ENCODE measurements around the gene DDX10.

DNA sequence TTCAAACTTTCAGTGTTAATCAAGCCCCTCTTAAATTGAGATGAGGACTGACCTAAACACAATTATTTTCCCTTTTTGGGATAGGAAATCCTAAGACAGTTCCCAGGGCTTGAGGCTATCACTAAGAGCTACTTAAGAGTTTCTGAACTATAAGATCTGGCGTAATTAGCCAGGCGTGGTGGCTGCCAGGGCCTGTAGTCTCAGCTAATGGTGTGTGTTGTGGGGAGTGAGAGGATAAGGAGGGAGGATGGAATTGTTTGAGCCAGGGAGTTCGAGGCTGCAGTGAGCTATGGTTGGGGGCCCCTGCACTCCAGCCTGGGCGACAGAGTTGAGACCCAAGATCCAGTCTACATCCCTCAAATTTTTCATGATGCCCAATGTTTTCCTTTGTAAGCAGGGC lies 47.8 kb upstream of the DDX10 start:
- TF ChIP-seq CTCF (optimal IDR thresholded peaks at IDR 0.05 in 1 of 3, IDR thresholded peaks at IDR 0.05 in 1 of 3, conservative IDR thresholded peaks at IDR 0.05 in 1 of 3; ENCODE audit: extremely low read depth in 1 of 3, insufficient read depth in 2 of 3, low read length in 3 of 3) (no peak), EZH2 (IDR thresholded peaks at IDR 0.05; ENCODE audit: low read length) (no peak)
